HFFc6 (cell line): Measurements from ENCODE around the gene KRR1. TPM values are rescaled to one million over a fixed set of nuclear protein-coding genes. Genes with fewer than 3 reads are reported as not detected.

ENCODE experiments used
- DNase-seq: peaks from one replicate; pipeline ENCODE4 v3.0.0-alpha.2; 2018
- H3K27ac Mint-ChIP-seq: 2 replicates; pipeline ENCODE4 v1.8.0; 2020; ENCODE audit warnings: mild to moderate bottlenecking, mixed read lengths
- H3K27me3 Mint-ChIP-seq: 2 replicates; pipeline ENCODE4 v1.8.0; 2021; ENCODE audit warnings: mild to moderate bottlenecking, moderate library complexity, mixed read lengths; ENCODE audit not compliant: insufficient read depth
- H3K36me3 Mint-ChIP-seq: 2 replicates; pipeline ENCODE4 v1.8.0; 2021; ENCODE audit warnings: low read depth, mixed read lengths
- H3K4me1 Mint-ChIP-seq: 2 replicates; pipeline ENCODE4 v1.8.0; 2020; ENCODE audit warnings: low read depth, mixed read lengths
- H3K4me3 Mint-ChIP-seq: 2 replicates; pipeline ENCODE4 v1.8.0; 2020; ENCODE audit warnings: mild to moderate bottlenecking, moderate library complexity, mixed read lengths
- H3K9me3 Mint-ChIP-seq: 2 replicates; pipeline ENCODE4 v1.8.0; 2020; ENCODE audit warnings: mild to moderate bottlenecking, mixed read lengths
- total RNA-seq, 6 experiments: library from RNA; stranded (reverse); fragmentation: NEBNext Ultra II Directional; extraction: Animal tissue kit (Norgen Biotek cat#: 25700); gene quantifications; 2 replicates in 1 of 6; 3 replicates in 5 of 6; pipeline ENCODE4 v1.2.3, GENCODE V29; 2021
- TF ChIP-seq, protein P1 (sequence below): fragments of 200-600 bp; sonication (generic); IDR thresholded peaks from 2 replicates; pipeline ENCODE4 v1.5.0; 2021; ENCODE audit warnings: antibody characterized with exemption, mild to moderate bottlenecking

KRR1 gene
- total RNA-seq, 6 experiments from 2014 or later = 52.4 to 64.4 (median 61.8) TPM

GRCh38 chr12:75548879-75549278 is 37.5 kb upstream of the KRR1 start:
- no peaks in the 10 kb centered on the region; the same call in 1 of the 2 replicates for H3K27me3 Mint-ChIP-seq
- TF ChIP-seq, protein P1, sequence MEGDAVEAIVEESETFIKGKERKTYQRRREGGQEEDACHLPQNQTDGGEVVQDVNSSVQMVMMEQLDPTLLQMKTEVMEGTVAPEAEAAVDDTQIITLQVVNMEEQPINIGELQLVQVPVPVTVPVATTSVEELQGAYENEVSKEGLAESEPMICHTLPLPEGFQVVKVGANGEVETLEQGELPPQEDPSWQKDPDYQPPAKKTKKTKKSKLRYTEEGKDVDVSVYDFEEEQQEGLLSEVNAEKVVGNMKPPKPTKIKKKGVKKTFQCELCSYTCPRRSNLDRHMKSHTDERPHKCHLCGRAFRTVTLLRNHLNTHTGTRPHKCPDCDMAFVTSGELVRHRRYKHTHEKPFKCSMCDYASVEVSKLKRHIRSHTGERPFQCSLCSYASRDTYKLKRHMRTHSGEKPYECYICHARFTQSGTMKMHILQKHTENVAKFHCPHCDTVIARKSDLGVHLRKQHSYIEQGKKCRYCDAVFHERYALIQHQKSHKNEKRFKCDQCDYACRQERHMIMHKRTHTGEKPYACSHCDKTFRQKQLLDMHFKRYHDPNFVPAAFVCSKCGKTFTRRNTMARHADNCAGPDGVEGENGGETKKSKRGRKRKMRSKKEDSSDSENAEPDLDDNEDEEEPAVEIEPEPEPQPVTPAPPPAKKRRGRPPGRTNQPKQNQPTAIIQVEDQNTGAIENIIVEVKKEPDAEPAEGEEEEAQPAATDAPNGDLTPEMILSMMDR = no peak
- H3K4me1 Mint-ChIP-seq = peaks cover 25% of the 10 kb centered on the region
- H3K9me3 Mint-ChIP-seq = no peaks in the 10 kb centered on the region
- DNase-seq = no peak
- H3K36me3 Mint-ChIP-seq = no peaks in the 10 kb centered on the region
- no peak overlapping the region for H3K27ac Mint-ChIP-seq
- H3K4me3 Mint-ChIP-seq = no peak overlapping the region

GRCh38 chr12:75545636-75546035 is 34.2 kb upstream of the KRR1 start:
- Mint-ChIP-seq H3K9me3 (no peaks in the 10 kb centered on the region), H3K4me1 (peaks cover 10% of the 10 kb centered on the region), H3K27me3 (no peaks in the 10 kb centered on the region; the same call in 1 of the 2 replicates), H3K27ac (no peak overlapping the region), H3K36me3 (no peaks in the 10 kb centered on the region), H3K4me3 (no peak overlapping the region)
- TF ChIP-seq, protein P1 = no peak
- DNase-seq = no peak

DNA sequence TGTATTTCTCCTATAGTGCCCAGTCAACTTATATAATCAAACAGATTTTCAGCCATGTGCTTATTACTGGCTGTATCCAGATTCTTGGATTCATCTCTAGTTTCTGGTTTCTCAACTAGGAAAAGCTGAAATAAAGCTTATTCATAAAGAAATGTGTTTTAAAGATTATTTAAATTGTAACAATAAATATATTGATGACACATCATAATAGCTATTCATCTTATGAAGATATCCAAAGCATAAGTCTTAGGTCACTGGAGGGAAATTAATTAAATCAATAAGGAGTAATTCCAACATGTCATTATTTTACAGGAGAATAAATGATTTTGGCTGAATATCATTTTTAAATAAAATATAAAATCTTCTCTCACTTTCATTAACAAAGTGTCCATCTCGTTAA is 32.1 kb upstream of the KRR1 start:
- H3K9me3 Mint-ChIP-seq = no peaks in the 10 kb centered on the region
- DNase-seq = no peak
- H3K27ac Mint-ChIP-seq = no peak overlapping the region
- no peaks in the 10 kb centered on the region for H3K36me3 Mint-ChIP-seq
- TF ChIP-seq, protein P1 = no peak
- H3K4me3 Mint-ChIP-seq = no peak overlapping the region
- no peaks in the 10 kb centered on the region for H3K4me1 Mint-ChIP-seq
- H3K27me3 Mint-ChIP-seq = no peaks in the 10 kb centered on the region

DNA sequence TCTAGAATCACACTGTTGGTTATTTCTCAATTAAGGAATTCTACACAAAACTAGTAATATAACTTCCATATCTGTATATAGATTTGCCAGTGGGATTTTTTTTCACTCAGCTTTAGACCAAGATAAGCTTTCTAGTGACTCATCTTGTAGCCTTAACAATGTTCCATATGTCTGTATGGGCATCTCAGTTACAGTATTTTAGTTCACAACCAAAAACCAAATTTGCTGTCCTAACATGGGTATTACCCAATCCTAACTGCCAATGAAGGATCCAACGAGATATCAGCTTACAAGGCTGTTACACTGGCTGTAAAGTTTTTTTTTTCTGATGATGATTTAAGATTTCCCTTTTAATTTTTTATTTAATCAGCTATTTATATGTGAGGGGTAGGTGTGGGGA is 31.5 kb upstream of the KRR1 start:
- Mint-ChIP-seq H3K27me3 (no peaks in the 10 kb centered on the region), H3K27ac (no peak overlapping the region), H3K9me3 (no peaks in the 10 kb centered on the region), H3K4me3 (no peak overlapping the region), H3K36me3 (no peaks in the 10 kb centered on the region), H3K4me1 (no peaks in the 10 kb centered on the region)
- TF ChIP-seq, protein P1 = no peak
- DNase-seq = no peak

GRCh38 chr12:75539889-75540288 is 28.5 kb upstream of the KRR1 start:
- H3K4me3 Mint-ChIP-seq = no peak overlapping the region

More at GRCh38 chr12:75539889-75540288, 28.5 kb upstream of the KRR1 start:
- DNase-seq = no peak
- Mint-ChIP-seq H3K9me3 (no peaks in the 10 kb centered on the region), H3K27me3 (no peaks in the 10 kb centered on the region), H3K4me1 (no peaks in the 10 kb centered on the region), H3K27ac (no peak overlapping the region), H3K36me3 (no peaks in the 10 kb centered on the region)
- TF ChIP-seq, protein P1 = no peak
